Ovary (tissue), 9 donors: ENCODE measurements around the gene HDAC1. TPM values are rescaled to one million over a fixed set of nuclear protein-coding genes. Genes with fewer than 3 reads are reported as not detected.
A peak's percentile ranks its signal among the peaks of the same experiment; 100 is the strongest.

Experiments used
- DNase-seq, 5 donors: peaks; one replicate each; pipeline ENCODE4 v3.0.0-alpha.2; 2019 to 2020
- H3K27ac ChIP-seq, 2 donors: fragments of 200-600 bp; one replicate each; pipeline versions ENCODE4 v1.5.1 to v1.8.0; 2019 to 2022
- H3K27me3 ChIP-seq: fragments of 200-600 bp; one replicate; pipeline ENCODE4 v1.8.0; 2022
- H3K36me3 ChIP-seq: fragments of 200-600 bp; sonication (generic); one replicate; pipeline ENCODE4 v1.5.1; 2019
- H3K4me1 ChIP-seq: one replicate; pipeline ENCODE4 v1.8.1; 2013; ENCODE audit warnings: mild to moderate bottlenecking, moderate library complexity; ENCODE audit not compliant: insufficient read depth
- H3K4me3 ChIP-seq: fragments of 200-600 bp; sonication (generic); one replicate; pipeline ENCODE4 v1.5.1; 2017
- H3K9me3 ChIP-seq, 2 donors: fragments of 200-600 bp in 1 of 2; sonication (generic) in 1 of 2; one replicate each; pipeline versions ENCODE4 v1.5.1 to v1.8.1; 2013 to 2019; ENCODE audit warnings: mild to moderate bottlenecking in 1 of 2, moderate library complexity in 1 of 2
- EP300 ChIP-seq: sonication (generic); formaldehyde crosslinking; IDR thresholded peaks from one replicate; pipeline ENCODE4 v1.6.1; 2017; ENCODE audit warnings: antibody characterized with exemption
- POLR2A ChIP-seq: fragments of 450-650 bp; IDR thresholded peaks from one replicate; pipeline ENCODE4 v1.6.1; 2017; ENCODE audit warnings: antibody characterized with exemption, mild to moderate bottlenecking, moderate library complexity
- WGBS, 3 donors: extraction: QIAGEN DNeasy Blood & Tissue Kit in 1 of 3; methylation state at CpG; one replicate each; pipeline versions ENCODE4 v1.1.5 to v1.1.7; 2013 to 2017; 5-methylcytosine and 5-hydroxymethylcytosine counted together
- intact Hi-C, 4 donors: fragments of 100-400 bp; cut with DNase I; formaldehyde crosslinking; loops; one replicate each; pipeline versions ENCODE4 v1.11.0 to v1.15.1; 2022 to 2023
- polyA plus RNA-seq, 2 donors: library from polyadenylated mRNA; stranded (reverse); fragments of 200-250 nt in 1 of 2; fragments of 350-450 nt in 1 of 2; fragmentation: Illumina TruSeq in 1 of 2; extraction: RNeasy Lipid Tissue Mini Kit (QIAGEN cat#74804) in 1 of 2; gene quantifications; one replicate each; pipeline ENCODE4 v1.2.3, GENCODE V29; 2013 to 2014
- total RNA-seq, 7 donors: library from RNA; depleted of rRNA in 2 of 7; stranded (reverse); fragments of >200 nt in 2 of 7; fragmentation: NEBNext Ultra II Directional in 3 of 7; extraction: Animal tissue kit (Norgen Biotek cat#: 25700) in 3 of 7; gene quantifications; one replicate each; pipeline versions ENCODE4 v1.1.0 to v1.2.4, GENCODE V29; 2016 to 2023
- TF ChIP-seq, protein P1 (sequence below), 3 donors: fragments of 450-650 bp in 2 of 3; fragments of 200-600 bp in 1 of 3; IDR thresholded peaks; one replicate each; pipeline versions ENCODE4 v1.5.1 to v1.8.0; 2016 to 2022; ENCODE audit warnings: antibody characterized with exemption in 3 of 3, mild to moderate bottlenecking in 1 of 3
- donor health status: DM: no; HTN: no; CAD: no; lungs with moderate emphysema.
- donor health status: DM: no; HTN: no; CAD: no.
- donor health status: Bipolar disorder and iron deficiency.
- donor health status: DM: yes; HTN: yes; CAD: no.
- donor health status: DM: no; HTN: no; CAD: no.
- donor health status: DM: yes; HTN: yes; CAD: no.

The HDAC1 gene
- total and polyA plus RNA-seq, 9 donors = 52.9 to 107 (median 89.2) TPM

DNA sequence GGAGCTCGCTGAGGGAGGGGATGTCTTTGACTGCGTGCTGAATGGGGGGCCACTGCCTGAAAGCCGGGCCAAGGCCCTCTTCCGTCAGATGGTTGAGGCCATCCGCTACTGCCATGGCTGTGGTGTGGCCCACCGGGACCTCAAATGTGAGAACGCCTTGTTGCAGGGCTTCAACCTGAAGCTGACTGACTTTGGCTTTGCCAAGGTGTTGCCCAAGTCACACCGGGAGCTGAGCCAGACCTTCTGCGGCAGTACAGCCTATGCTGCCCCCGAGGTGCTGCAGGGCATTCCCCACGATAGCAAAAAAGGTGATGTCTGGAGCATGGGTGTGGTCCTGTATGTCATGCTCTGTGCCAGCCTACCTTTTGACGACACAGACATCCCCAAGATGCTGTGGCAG is 71.8 kb downstream of the HDAC1 start:
- H3K36me3 ChIP-seq = no peaks in the 10 kb centered on the region
- peak in 1 of 5 donors; percentile 48 for DNase-seq

DNA sequence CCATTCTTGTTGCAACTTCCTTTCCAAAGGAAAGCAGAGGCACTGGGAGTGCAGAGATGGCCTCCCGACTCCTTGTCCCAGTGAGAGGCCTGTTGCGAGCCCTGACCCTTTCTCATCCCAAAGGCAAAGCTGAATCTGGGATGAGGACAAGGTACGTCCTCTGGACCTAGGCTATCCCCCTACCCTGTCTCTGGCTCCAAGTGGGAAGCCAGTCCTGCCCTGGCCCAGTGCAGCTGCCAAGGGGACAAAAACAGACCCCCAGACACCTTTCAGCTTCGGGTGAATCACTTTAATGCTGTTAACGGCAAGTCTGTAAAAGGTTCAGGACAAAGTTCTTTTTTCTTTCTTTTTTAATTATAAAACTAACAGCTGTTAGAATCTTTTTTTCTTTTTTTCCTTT is 73.0 kb downstream of the HDAC1 start:
- WGBS, 3 donors = 70 to 83% (median 71%) methylated on average over 5 of the region's 5 CpGs
- TF ChIP-seq EP300 = no peak
- TF ChIP-seq, protein P1, sequence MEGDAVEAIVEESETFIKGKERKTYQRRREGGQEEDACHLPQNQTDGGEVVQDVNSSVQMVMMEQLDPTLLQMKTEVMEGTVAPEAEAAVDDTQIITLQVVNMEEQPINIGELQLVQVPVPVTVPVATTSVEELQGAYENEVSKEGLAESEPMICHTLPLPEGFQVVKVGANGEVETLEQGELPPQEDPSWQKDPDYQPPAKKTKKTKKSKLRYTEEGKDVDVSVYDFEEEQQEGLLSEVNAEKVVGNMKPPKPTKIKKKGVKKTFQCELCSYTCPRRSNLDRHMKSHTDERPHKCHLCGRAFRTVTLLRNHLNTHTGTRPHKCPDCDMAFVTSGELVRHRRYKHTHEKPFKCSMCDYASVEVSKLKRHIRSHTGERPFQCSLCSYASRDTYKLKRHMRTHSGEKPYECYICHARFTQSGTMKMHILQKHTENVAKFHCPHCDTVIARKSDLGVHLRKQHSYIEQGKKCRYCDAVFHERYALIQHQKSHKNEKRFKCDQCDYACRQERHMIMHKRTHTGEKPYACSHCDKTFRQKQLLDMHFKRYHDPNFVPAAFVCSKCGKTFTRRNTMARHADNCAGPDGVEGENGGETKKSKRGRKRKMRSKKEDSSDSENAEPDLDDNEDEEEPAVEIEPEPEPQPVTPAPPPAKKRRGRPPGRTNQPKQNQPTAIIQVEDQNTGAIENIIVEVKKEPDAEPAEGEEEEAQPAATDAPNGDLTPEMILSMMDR (IDR thresholded peaks at IDR 0.05) = no peak
- TF ChIP-seq POLR2A = no peak

More for the DNA sequence above, 71.8 kb downstream of the HDAC1 start:
- no peak overlapping the region for H3K4me3 ChIP-seq
- peaks cover 8% of the 10 kb centered on the region for H3K4me1 ChIP-seq
- TF ChIP-seq EP300 = no peak
- TF ChIP-seq, protein P1 (IDR thresholded peaks at IDR 0.05) = no peak
- TF ChIP-seq POLR2A = no peak
- H3K27me3 ChIP-seq = no peaks in the 10 kb centered on the region
- 90 to 94% (median 90%) methylated on average over 12 of the region's 12 CpGs for WGBS, 3 donors
- H3K9me3 ChIP-seq = no peaks in the 10 kb centered on the region
- no peak overlapping the region for H3K27ac ChIP-seq
- intact Hi-C loops = loop anchor here in 1 of 4 donors (10.0 kb wide), 1 partner anchor 119 kb away; the partner anchor contains the start of gene FAM167B

DNA sequence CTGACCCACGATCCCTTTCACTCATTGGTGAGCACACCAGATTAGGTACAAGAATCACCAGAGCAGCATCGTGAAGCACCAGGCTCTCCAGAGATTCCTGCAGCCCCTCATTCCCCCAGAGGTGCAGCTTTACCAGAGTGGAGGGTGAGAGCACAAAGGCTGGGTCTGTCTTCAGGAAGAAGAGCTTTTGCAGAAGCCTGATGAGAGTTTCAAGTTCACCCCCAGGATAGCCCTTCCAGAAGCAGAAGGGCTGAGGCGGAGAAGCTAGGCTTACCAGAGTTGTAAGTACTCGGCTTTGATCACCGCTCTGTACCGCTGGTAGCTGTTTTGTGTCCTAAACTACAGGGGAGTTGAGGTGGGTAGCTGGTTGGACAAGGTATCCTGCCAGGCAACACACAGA is 73.6 kb downstream of the HDAC1 start:
- intact Hi-C loops = loop anchor here in 1 of 4 donors (10.0 kb wide), 1 partner anchor 121 kb away; the partner anchor contains the start of gene FAM167B

More for the DNA sequence above, 73.0 kb downstream of the HDAC1 start:
- DNase-seq = peak in 1 of 5 donors; percentile 28
- H3K4me1 ChIP-seq = peaks cover 8% of the 10 kb centered on the region
- no peak overlapping the region for H3K4me3 ChIP-seq
- no peaks in the 10 kb centered on the region for H3K27me3 ChIP-seq
- intact Hi-C loops = loop anchor here in 1 of 4 donors (10.0 kb wide), 1 partner anchor 120 kb away; the partner anchor contains the start of gene FAM167B
- H3K9me3 ChIP-seq = no peaks in the 10 kb centered on the region
- H3K27ac ChIP-seq = no peak overlapping the region
- H3K36me3 ChIP-seq = no peaks in the 10 kb centered on the region

DNA sequence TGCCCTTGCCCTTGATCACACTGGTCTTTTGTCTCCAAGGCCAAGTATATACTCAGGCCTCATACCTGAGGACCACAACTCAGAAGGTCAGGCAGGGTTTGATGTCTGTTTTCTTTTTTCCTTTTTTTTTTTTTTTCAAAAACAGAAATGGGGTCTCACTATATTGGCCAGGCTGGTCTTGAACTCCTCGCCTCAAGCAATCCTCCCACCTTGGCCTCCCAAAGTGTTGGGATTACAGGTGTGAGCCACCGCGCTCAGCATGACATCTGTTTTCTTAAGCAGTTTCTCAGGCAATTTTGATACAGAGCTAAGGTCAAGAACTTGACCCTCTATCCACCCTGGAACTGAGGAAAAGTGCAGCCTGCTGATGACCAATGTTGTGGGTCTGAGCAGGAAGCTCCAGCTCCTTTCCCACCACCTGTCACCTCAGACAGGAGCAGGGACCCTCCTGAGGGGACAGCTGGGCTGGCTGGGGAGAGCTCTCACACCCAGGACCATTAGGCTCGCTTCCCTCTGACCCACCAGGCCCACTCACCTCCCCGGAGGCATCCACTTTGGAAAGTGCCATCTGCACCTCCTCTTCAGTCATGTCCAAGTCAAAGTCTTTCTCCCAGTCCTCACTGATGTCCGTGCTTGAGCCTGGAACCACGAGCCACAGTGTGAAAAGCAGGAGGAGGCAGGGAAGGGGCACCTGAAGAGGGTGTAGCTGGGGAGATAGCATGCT is 76.2 kb downstream of the HDAC1 start:
- Histone ChIP-seq H3K27ac (no peak overlapping the region), H3K27me3 (no peaks in the 10 kb centered on the region), H3K36me3 (no peaks in the 10 kb centered on the region), H3K4me3 (no peak overlapping the region), H3K9me3 (no peaks in the 10 kb centered on the region), H3K4me1 (no peaks in the 10 kb centered on the region)
- TF ChIP-seq POLR2A (no peak), EP300 (no peak)
- TF ChIP-seq, protein P1 (IDR thresholded peaks at IDR 0.05) = no peak
- 87 to 92% (median 91%) methylated on average over 7 of the region's 7 CpGs for WGBS, 3 donors
- intact Hi-C loops = loop anchor here in 1 of 4 donors (10.0 kb wide), 1 partner anchor 123 kb away; the partner anchor contains the start of gene FAM167B
- DNase-seq = no peak

More for the DNA sequence above, 73.6 kb downstream of the HDAC1 start:
- DNase-seq = no peak
- H3K36me3 ChIP-seq = no peaks in the 10 kb centered on the region
- H3K4me1 ChIP-seq = peaks cover 8% of the 10 kb centered on the region
- TF ChIP-seq POLR2A (no peak), EP300 (no peak)
- TF ChIP-seq, protein P1 (IDR thresholded peaks at IDR 0.05) = no peak
- WGBS, 3 donors = 64 to 73% (median 69%) methylated on average over 6 of the region's 6 CpGs
- no peak overlapping the region for H3K4me3 ChIP-seq
- H3K9me3 ChIP-seq = no peaks in the 10 kb centered on the region
- H3K27ac ChIP-seq = no peak overlapping the region
- H3K27me3 ChIP-seq = no peaks in the 10 kb centered on the region
